SK-N-SH treated with all-trans-retinoic acid at 6 μM for 48 hours (cell line): Measurements from ENCODE around the gene SCN9A.

Experiments used
- CSDC2 ChIP-seq: fragments of 250-450 bp; sonication (Bioruptor Pico); IDR thresholded peaks from 2 replicates; pipeline ENCODE4 v1.5.0; 2020; ENCODE audit warnings: mild to moderate bottlenecking, moderate library complexity
- RARB ChIP-seq: fragments of 250-450 bp; sonication (Bioruptor Pico); IDR thresholded peaks from 2 replicates; pipeline ENCODE4 v1.8.0; 2021; ENCODE audit warnings: mild to moderate bottlenecking, moderate library complexity

- no peak for TF ChIP-seq CSDC2 (CRISPR knock-in tag)
- no peak for TF ChIP-seq RARB (CRISPR knock-in tag)
Measured at GRCh38 chr2:166404831-166405568, 29.3 kb upstream of the SCN9A start.
